IMR-90 (cell line): ENCODE measurements around the gene DCUN1D4. TPM values are rescaled to one million over a fixed set of nuclear protein-coding genes. Genes with fewer than 3 reads are reported as not detected.

Experiments used
- ATAC-seq: fragments of 200-7000 bp; cut with Tn5 transposase; 2 replicates; pipeline ENCODE4 v1.9.1; 2020; ENCODE audit warnings: low read depth, mild to moderate bottlenecking, moderate library complexity
- BruUV-seq: library from RNA; stranded (reverse); fragments of 400-500 nt; replicated peaks from 2 replicates; lab custom pipeline; 2021; lab: Mats Ljungman, UMichigan
- CTCF ChIA-PET: fragments of 300-600 bp; formaldehyde crosslinking; extraction: SDS; loops from one replicate; lab custom pipeline; 2021; ENCODE audit warnings: antibody characterized with exemption; lab: Yijun Ruan, JAX
- POLR2A ChIA-PET: fragments of 300-600 bp; sonication (Branson Sonifier 250); formaldehyde crosslinking; loops from one replicate; lab custom pipeline; 2022; ENCODE audit warnings: antibody characterized with exemption; ENCODE audit not compliant: unreplicated experiment; lab: Charles Lee
- DNase-seq: peaks from one replicate; pipeline ENCODE4 v3.0.0; 2013
- H2AFZ ChIP-seq: replicated peaks from 2 replicates; pipeline ENCODE3; 2013; ENCODE audit warnings: low read length, mild to moderate bottlenecking; ENCODE audit not compliant: poor library complexity
- H2AK5ac ChIP-seq: 2 replicates; pipeline ENCODE4 v1.6.1; 2013; ENCODE audit warnings: low read depth, low read length, inconsistent platforms
- H2AK9ac ChIP-seq: replicated peaks from 2 replicates; pipeline ENCODE3; 2013; ENCODE audit warnings: mild to moderate bottlenecking, low read depth, low read length, moderate library complexity; ENCODE audit not compliant: poor library complexity
- H2BK120ac ChIP-seq: 2 replicates; pipeline ENCODE4 v1.6.1; 2013; ENCODE audit warnings: low read depth, low read length, inconsistent platforms
- H2BK15ac ChIP-seq: 3 replicates; pipeline ENCODE4 v1.6.1; 2013; ENCODE audit warnings: low read depth, low read length, inconsistent platforms
- H2BK20ac ChIP-seq: 2 replicates; pipeline ENCODE4 v1.6.1; 2013; ENCODE audit warnings: low read depth, mild to moderate bottlenecking, inconsistent platforms, low read length, moderate library complexity
- H2BK5ac ChIP-seq: 2 replicates; pipeline ENCODE4 v1.6.1; 2013; ENCODE audit warnings: mild to moderate bottlenecking, low read depth, low read length, inconsistent platforms; ENCODE audit not compliant: poor library complexity, severe bottlenecking
- H3K14ac ChIP-seq: replicated peaks from 2 replicates; pipeline ENCODE4 v1.6.1; 2013; ENCODE audit warnings: low read depth, low read length, inconsistent platforms
- H3K18ac ChIP-seq: 2 replicates; pipeline ENCODE4 v1.6.1; 2013; ENCODE audit warnings: low read depth, low read length, control low read depth
- H3K23ac ChIP-seq: 2 replicates; pipeline ENCODE4 v1.6.1; 2013; ENCODE audit warnings: low read depth, low read length, inconsistent platforms
- H3K27ac ChIP-seq: 2 replicates; pipeline ENCODE4 v1.5.1; 2013; ENCODE audit warnings: mild to moderate bottlenecking, control low read depth, low read length; ENCODE audit not compliant: insufficient read depth
- H3K27me3 ChIP-seq: 2 replicates; pipeline ENCODE4 v1.6.1; 2013; ENCODE audit warnings: low read length; ENCODE audit not compliant: control insufficient read depth, insufficient read depth
- H3K36me3 ChIP-seq: 2 replicates; pipeline ENCODE4 v1.6.1; 2013; ENCODE audit warnings: low read length, mixed read lengths; ENCODE audit not compliant: control insufficient read depth, insufficient read depth
- H3K4ac ChIP-seq: 2 replicates; pipeline ENCODE4 v1.6.1; 2013; ENCODE audit warnings: low read depth, low read length, inconsistent platforms
- H3K4me1 ChIP-seq: 2 replicates; pipeline ENCODE4 v1.6.1; 2013; ENCODE audit warnings: low read length, mixed read lengths; ENCODE audit not compliant: control insufficient read depth, insufficient read depth
- H3K4me2 ChIP-seq: 2 replicates; pipeline ENCODE4 v1.6.1; 2013; ENCODE audit warnings: low read depth, mild to moderate bottlenecking, control low read depth, low read length, moderate library complexity
- H3K4me3 ChIP-seq: 2 replicates; pipeline ENCODE4 v1.5.1; 2013; ENCODE audit warnings: low read depth, mild to moderate bottlenecking, control low read depth, low read length, moderate library complexity; ENCODE audit not compliant: insufficient read depth
- H3K56ac ChIP-seq: 2 replicates; pipeline ENCODE4 v1.6.1; 2013; ENCODE audit warnings: low read length, inconsistent platforms; ENCODE audit not compliant: insufficient read depth; ENCODE audit errors: extremely low read depth
- H3K79me1 ChIP-seq, 2 experiments: 2 replicates each; pipeline ENCODE4 v1.6.1; 2013; ENCODE audit warnings: low read length in 2 of 2, inconsistent platforms in 1 of 2, low read depth in 1 of 2
- H3K9ac ChIP-seq: 2 replicates; pipeline ENCODE4 v1.6.1; 2013; ENCODE audit warnings: low read depth, low read length, control low read depth
- H3K9me1 ChIP-seq: 2 replicates; pipeline ENCODE4 v1.6.1; 2013; ENCODE audit warnings: low read length, inconsistent platforms; ENCODE audit not compliant: insufficient read depth
- H3K9me3 ChIP-seq: 2 replicates; pipeline ENCODE4 v1.6.1; 2013; ENCODE audit warnings: low read length; ENCODE audit not compliant: control insufficient read depth, insufficient read depth
- H4K20me1 ChIP-seq: 2 replicates; pipeline ENCODE4 v1.6.1; 2013; ENCODE audit warnings: low read length, inconsistent platforms; ENCODE audit not compliant: insufficient read depth
- H4K5ac ChIP-seq: 2 replicates; pipeline ENCODE4 v1.6.1; 2013; ENCODE audit warnings: mild to moderate bottlenecking, low read depth, low read length, control low read depth
- H4K8ac ChIP-seq, 2 experiments: 2 replicates each; pipeline ENCODE4 v1.6.1; 2013; ENCODE audit warnings: low read depth in 2 of 2, low read length in 2 of 2, control low read depth in 1 of 2, inconsistent platforms in 1 of 2
- H4K91ac ChIP-seq: 2 replicates; pipeline ENCODE4 v1.6.1; 2013; ENCODE audit warnings: low read depth, low read length, inconsistent platforms; ENCODE audit not compliant: insufficient read depth
- CEBPB ChIP-seq: IDR thresholded peaks from 2 replicates; pipeline ENCODE4 v1.6.1; 2012; ENCODE audit warnings: low read depth, low read length, improper control_type of control experiment
- CHD1 ChIP-seq: IDR thresholded peaks from 2 replicates; pipeline ENCODE4 v1.6.1; 2012; ENCODE audit warnings: low read depth, low read length, improper control_type of control experiment
- CTCF ChIP-seq: conservative IDR thresholded peaks from 2 replicates; pipeline ENCODE4 v1.5.1; 2012; ENCODE audit warnings: mild to moderate bottlenecking, low read depth, low read length, improper control_type of control experiment
- FOS ChIP-seq: fragments of 150-350 bp; IDR thresholded peaks from 2 replicates; pipeline ENCODE4 v1.6.1; 2016; ENCODE audit warnings: low read depth, low read length
- MAFK ChIP-seq: IDR thresholded peaks from 2 replicates; pipeline ENCODE4 v1.6.1; 2012; ENCODE audit warnings: low read depth, low read length, improper control_type of control experiment
- MAZ ChIP-seq: IDR thresholded peaks from 2 replicates; pipeline ENCODE4 v1.6.1; 2012; ENCODE audit warnings: low read depth, mild to moderate bottlenecking, low read length, improper control_type of control experiment, moderate library complexity, borderline replicate concordance
- MXI1 ChIP-seq: IDR thresholded peaks from 2 replicates; pipeline ENCODE4 v1.6.1; 2012; ENCODE audit warnings: low read depth, mild to moderate bottlenecking, low read length, moderate library complexity, borderline replicate concordance
- NFE2L2 ChIP-seq: fragments of 150-350 bp; IDR thresholded peaks from 2 replicates; pipeline ENCODE4 v1.6.1; 2016; ENCODE audit warnings: low read depth, mild to moderate bottlenecking, low read length
- POLR2A ChIP-seq: IDR thresholded peaks from 2 replicates; pipeline ENCODE4 v1.6.1; 2012; ENCODE audit warnings: mild to moderate bottlenecking, low read depth, low read length
- RAD21 ChIP-seq: IDR thresholded peaks from 2 replicates; pipeline ENCODE4 v1.6.1; 2012; ENCODE audit warnings: low read length, improper control_type of control experiment
- RCOR1 ChIP-seq: IDR thresholded peaks from 2 replicates; pipeline ENCODE4 v1.6.1; 2012; ENCODE audit warnings: mild to moderate bottlenecking, low read length, improper control_type of control experiment; ENCODE audit not compliant: insufficient replicate concordance
- RFX5 ChIP-seq: IDR thresholded peaks from 2 replicates; pipeline ENCODE4 v1.8.0; 2012; ENCODE audit warnings: low read depth, mild to moderate bottlenecking, low read length, moderate library complexity
- SMC3 ChIP-seq: fragments of 150-350 bp; IDR thresholded peaks from 2 replicates; pipeline ENCODE4 v1.6.1; 2016; ENCODE audit warnings: low read depth, mild to moderate bottlenecking, antibody characterized with exemption, low read length, moderate library complexity
- USF2 ChIP-seq: fragments of 150-350 bp; IDR thresholded peaks from 2 replicates; pipeline ENCODE4 v1.6.1; 2017; ENCODE audit warnings: mild to moderate bottlenecking, antibody characterized with exemption, low read length, low read depth
- WGBS, 2 experiments: methylation state at CpG; one replicate each; pipeline versions ENCODE4 v1.1.5 to v1.1.7; 2013; ENCODE audit warnings: missing lambda C conversion rate in 2 of 2; ENCODE audit not compliant: insufficient read length in 1 of 2; ENCODE audit errors: extremely low coverage in 2 of 2; 5-methylcytosine and 5-hydroxymethylcytosine counted together
- dilution Hi-C: fragments of 300-500 bp; cut with HindIII; formaldehyde crosslinking; loops from one replicate; pipeline ENCODE4 v1.14.3; 2018; ENCODE audit warnings: low sequenced_read_pairs; ENCODE audit not compliant: unreplicated experiment
- in situ Hi-C: fragments of 300-500 bp; cut with MboI; formaldehyde crosslinking; loops from 3 replicates; pipeline ENCODE4 v1.14.3; 2019; ENCODE audit warnings: low sequenced_read_pairs, inconsistent platforms, mixed read lengths
- intact Hi-C: fragments of 100-400 bp; cut with micrococcal nuclease; formaldehyde crosslinking; loops from 2 replicates; pipeline ENCODE4 v1.10.0; 2022
- polyA plus RNA-seq, 3 experiments: library from polyadenylated mRNA; depleted of rRNA; stranded (reverse); fragments of >200 nt; gene quantifications; 2 replicates each; pipeline ENCODE4 v1.2.3, GENCODE V29; 2012; ENCODE audit warnings: low replicate concordance in 1 of 3
- total RNA-seq: library from RNA; depleted of rRNA; stranded (reverse); fragments of >200 nt; gene quantifications from 2 replicates; pipeline ENCODE4 v1.2.3, GENCODE V29; 2012

DCUN1D4 gene
- total and polyA plus RNA-seq, 2 of the 4 experiments (the other 2 are of a cell fraction): 31.0 to 44.3 TPM

GRCh38 chr4:51895816-51896408 lies 53.0 kb downstream of the DCUN1D4 start:
- Histone ChIP-seq H3K36me3 (peaks cover 23% of the 10 kb centered on the region), H3K4me3 (no peak overlapping the region), H3K4me2 (no peak overlapping the region), H3K9ac (no peak overlapping the region), H2AK9ac (no peak overlapping the region), H3K4ac (0 out of 2 replicates have a peak overlapping the region, but pooled peaks have one; percentile 18), H2BK15ac (no peak overlapping the region), H2BK20ac (no peak overlapping the region), H3K27ac (no peak overlapping the region; the same call in 1 of the 2 replicates), H3K9me1 (peaks cover 5% of the 10 kb centered on the region; the same call in 1 of the 2 replicates), H2BK120ac (no peak overlapping the region), H3K79me1 (peaks cover 4 to 5% of the 10 kb centered on the region in 2 experiments; a peak in 2 of 4 replicates), H4K91ac (peak overlapping the region; percentile 25; the same call in 1 of the 2 replicates), H2AK5ac (no peak overlapping the region), H3K14ac (no peak overlapping the region), H3K23ac (no peak overlapping the region), H2AFZ (no peak overlapping the region), H4K8ac (peak overlapping the region; percentile 7 to 17; a peak in 2 of 4 replicates), H3K18ac (peak overlapping the region; percentile 52; the same call in 1 of the 2 replicates), H4K5ac (peak overlapping the region; percentile 64; the same call in 1 of the 2 replicates), H4K20me1 (no peaks in the 10 kb centered on the region), H3K27me3 (no peaks in the 10 kb centered on the region), H3K56ac (no peak overlapping the region), H3K4me1 (peaks cover 4% of the 10 kb centered on the region; the same call in 1 of the 2 replicates), H3K9me3 (no peaks in the 10 kb centered on the region), H2BK5ac (peak overlapping the region; percentile 27)
- CTCF ChIA-PET: interaction anchor here (0.6 to 1.3 kb wide), 6 partner anchors 10 to 161 kb away, joined by 3 to 4 read pairs (median 4); no protein-coding TSS in a partner anchor
- peak; percentile 93 for ATAC-seq
- in situ Hi-C loops: loop anchor here (10.0 kb wide), 1 partner anchor 139 kb away; the partner anchor contains the start of gene SGCB
- dilution Hi-C loops: no loop called here
- peak; percentile 58 for TF ChIP-seq SMC3
- TF ChIP-seq FOS: peak; percentile 54; the same call in 1 of the 2 replicates
- TF ChIP-seq RFX5: no peak
- no peak for TF ChIP-seq USF2
- no peak; the same call in 1 of the 2 replicates for TF ChIP-seq MAZ
- peak; percentile 88 for TF ChIP-seq NFE2L2
- TF ChIP-seq CEBPB: no peak
- no peak for TF ChIP-seq MXI1
- peak; percentile 69 for TF ChIP-seq CTCF
- no peak for TF ChIP-seq RCOR1
- peak; percentile 50 for TF ChIP-seq RAD21
- TF ChIP-seq POLR2A: no peak
- no peak for TF ChIP-seq CHD1
- TF ChIP-seq MAFK: 0 out of 2 replicates have a peak, but pooled peaks have one; percentile 21
- POLR2A ChIA-PET: interaction anchor here (0.6 kb wide), 1 partner anchor 135 kb away, joined by 3 read pairs; no protein-coding TSS in a partner anchor
- DNase-seq: peak; percentile 67
- BruUV-seq: no TSS peak
- intact Hi-C loops: loop anchor here (2.0 to 5.0 kb wide), 2 partner anchors 131 to 241 kb away; no protein-coding TSS in a partner anchor
- WGBS, 2 experiments: 0% methylated on average over 1 of the region's 2 CpGs; no CpG with 5 or more reads in 1 of the 2 experiments
